ACHN (cell line): ENCODE data around the gene ELP5.

Experiments used
- DNase-seq: peaks from one replicate; pipeline ENCODE4 v3.0.0-alpha.2; 2015
- in situ Hi-C: cut with HindIII; loops from 2 replicates; pipeline ENCODE4 v1.10.0; 2017; ENCODE audit warnings: low sequenced_read_pairs, low pct_ligation_motif_present, low pct_unique_long_range_greater_than_20kb

ELP5 gene, protein sequence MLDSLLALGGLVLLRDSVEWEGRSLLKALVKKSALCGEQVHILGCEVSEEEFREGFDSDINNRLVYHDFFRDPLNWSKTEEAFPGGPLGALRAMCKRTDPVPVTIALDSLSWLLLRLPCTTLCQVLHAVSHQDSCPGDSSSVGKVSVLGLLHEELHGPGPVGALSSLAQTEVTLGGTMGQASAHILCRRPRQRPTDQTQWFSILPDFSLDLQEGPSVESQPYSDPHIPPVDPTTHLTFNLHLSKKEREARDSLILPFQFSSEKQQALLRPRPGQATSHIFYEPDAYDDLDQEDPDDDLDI

DNA sequence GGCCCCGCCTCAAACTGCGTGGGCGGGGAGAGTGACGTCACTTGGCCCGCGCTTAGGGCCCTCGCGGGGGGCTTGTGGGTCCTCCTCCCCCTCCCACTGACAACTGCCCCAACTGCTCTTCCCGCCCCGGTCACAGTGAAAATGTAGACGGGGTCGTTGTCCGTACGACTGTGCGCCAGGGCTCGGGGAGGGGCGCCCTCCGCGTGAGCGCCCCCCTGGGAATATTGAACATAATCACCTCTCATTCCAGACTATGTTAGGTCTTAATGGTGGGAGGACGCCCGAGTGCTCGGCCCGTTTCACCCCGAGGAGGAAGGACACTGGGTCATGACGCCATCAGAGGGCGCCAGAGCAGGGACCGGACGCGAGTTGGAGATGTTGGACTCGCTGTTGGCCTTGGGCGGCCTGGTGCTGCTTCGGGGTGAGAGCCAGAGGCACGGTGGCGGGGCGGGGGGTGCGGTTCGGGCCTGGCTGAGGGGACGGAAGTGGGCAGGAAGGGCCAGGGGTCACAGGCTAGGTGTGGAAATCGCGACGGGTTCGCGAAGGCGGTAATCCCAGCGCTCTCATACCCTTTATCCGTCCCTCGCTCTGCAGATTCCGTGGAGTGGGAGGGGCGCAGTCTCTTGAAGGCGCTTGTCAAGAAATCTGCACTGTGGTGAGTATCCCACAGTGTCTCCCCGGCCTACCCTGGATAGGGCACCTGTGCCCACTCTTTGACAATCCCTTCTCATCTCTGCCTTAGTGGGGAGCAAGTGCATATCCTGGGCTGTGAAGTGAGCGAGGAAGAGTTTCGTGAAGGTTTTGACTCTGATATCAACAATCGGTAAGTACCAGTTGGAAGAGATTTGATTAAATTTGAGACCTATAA lies at the start of gene ELP5:
TSS of gene ELP5 (plus strand) at position 40 of the 868 bp plus-strand sequence. CDS start at position 376, 336 bp downstream.
- in situ Hi-C loops: no loop called here
- peak; percentile 96 for DNase-seq

DNA sequence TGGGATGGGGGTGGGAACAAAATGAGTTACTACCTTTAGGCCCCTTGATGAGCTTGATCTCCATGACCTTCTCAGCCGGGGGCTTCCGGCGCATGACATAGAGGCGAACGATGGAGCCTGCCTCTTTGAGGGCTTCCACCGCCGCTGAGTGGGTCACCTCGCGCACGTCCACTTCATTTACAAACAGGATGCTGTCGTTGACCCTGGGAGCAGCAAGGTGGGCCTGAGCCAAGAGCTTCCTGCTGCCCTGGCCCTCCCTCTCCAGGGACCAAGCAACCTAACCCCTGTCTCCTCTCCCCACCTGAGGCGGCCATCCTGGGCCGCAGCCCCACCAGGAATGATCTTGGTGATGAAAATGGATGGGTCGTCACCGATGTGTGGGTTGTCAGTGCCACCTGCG lies 48.6 kb upstream of the ELP5 start:
- in situ Hi-C loops: no loop called here
- no peak for DNase-seq

GRCh38 chr17:7204336-7204735 lies 47.7 kb upstream of the ELP5 start:
- DNase-seq: no peak
- in situ Hi-C loops: no loop called here

GRCh38 chr17:7204828-7205461 lies 47.1 kb upstream of the ELP5 start:
- in situ Hi-C loops: no loop called here
- DNase-seq: peak; percentile 75

- DNase-seq: no peak
- in situ Hi-C loops: no loop called here
Measured at GRCh38 chr17:7205561-7205960, 46.5 kb upstream of the ELP5 start.

GRCh38 chr17:7207120-7208001 lies 44.7 kb upstream of the ELP5 start:
- in situ Hi-C loops: no loop called here
- no peak for DNase-seq

DNA sequence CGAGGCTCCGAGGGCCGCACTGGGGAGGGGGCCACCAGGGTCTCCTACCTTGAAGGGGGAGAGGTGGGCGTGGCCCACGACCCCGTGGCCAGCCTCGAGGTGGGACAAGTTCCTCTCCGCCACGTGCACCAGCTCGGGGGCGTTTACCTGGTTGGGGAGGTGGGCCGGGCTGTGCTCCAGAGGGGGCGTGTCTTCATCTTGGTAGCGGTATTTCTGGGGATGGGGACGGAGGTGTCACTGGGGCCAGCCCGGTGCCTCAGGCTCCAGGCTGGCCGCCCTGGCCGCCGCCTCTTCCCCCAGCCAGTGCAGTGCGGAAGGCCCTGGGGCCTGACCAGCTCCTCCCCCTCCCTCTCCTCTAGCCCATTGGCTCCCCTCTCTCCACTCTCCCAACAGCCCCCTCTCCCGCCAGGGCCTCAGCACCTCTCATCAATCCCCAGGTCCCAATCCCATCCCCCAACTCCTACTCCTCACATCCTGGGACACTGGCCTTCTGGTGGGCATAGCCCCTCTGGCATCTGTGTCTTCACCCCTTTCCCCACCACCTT lies 43.9 kb upstream of the ELP5 start:
- in situ Hi-C loops: no loop called here
- no peak for DNase-seq

DNA sequence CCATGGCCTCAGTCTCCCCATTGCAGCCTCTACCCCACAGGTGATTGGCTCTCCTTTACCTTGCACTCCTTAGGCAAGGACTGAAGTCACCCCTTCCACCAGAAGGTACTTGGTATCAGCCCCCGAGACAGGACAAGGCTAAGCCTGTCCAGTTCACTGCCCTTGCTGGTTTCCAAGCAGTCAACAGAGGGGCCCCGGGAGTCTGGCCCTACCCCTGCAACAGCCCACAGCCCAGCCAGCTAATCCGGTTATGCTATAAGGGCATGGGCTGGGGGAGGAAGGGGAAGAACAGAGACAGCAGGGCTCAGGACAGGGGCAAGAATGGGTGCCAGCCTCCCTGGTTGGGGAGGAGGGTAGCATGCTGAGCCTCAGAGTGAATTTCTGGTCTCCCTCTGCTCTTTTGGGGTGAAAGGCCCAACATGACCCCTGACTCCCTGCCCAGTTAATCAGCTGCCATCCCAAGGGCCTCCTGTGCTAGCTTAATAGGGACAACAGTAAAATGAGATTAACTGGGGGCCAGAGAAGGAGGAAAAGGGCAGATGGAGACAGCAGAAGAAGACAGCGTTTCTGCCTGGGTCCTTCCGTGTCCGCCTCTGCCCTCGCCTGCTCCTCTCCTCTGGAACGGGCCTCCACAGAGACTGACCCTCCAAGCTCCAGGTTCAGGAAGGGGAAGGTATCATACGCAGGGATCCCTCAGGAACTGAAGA lies 43.1 kb upstream of the ELP5 start:
- in situ Hi-C loops: no loop called here
- DNase-seq: no peak

DNA sequence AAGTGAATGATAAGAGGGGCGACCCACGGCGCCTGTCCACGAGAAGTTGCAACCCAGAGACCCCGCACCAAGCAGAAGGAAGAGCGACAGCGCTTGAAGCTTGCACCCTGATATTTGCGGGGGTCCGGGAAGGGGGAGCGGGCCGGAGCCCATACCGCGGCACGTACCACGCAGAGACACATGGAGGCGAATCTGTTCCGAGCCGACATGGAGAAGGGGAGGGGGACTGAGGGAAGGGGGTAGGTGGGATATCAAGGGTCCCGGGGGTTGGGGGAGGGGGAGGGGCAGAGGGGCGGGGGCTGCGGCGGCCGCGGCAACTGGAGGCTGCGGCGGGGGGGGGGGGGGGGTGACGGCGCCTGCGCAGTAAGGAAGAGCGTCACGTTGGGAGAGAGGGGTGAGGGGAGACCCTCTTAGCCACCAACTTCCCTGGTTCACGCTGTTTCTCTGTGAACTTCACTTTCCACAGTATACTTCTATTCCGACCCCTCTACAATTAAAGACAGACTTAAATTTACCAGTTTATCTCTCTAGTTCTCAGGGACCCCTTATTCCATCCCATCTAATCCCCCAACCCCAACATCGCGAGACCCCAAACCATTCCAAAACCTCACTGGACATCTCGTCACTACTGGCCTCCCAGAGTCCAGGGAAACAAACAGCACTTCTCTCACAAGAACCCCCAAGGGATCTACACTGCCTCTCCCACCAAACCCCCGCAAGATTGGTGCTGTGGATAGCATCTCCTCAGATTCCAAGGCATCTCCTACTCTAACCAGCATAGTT lies 40.3 kb upstream of the ELP5 start:
- in situ Hi-C loops: no loop called here
- no peak for DNase-seq

DNA sequence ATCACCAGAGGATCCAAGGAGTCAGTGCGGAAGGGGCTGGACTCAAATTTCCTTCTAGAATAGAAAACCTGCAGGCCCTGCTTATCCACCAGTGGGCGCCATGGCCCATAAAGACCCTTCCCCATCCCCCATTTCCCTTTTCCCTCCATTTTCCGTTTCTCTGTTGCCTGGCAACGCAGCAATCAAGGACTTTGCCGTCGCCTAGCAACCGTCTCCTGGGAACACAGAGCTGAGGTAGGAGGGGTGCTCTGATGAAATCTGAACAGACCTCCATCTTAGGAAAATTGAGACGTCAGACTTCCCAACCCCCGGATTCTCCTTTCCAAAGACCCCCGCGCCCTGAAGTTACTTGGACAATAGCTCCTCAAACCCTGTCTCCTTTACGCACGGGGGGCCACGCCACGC lies 38.1 kb upstream of the ELP5 start:
- in situ Hi-C loops: no loop called here
- DNase-seq: peak; percentile 73

- in situ Hi-C loops: no loop called here
- peak; percentile 99 for DNase-seq
Measured at GRCh38 chr17:7214300-7215135, 37.5 kb upstream of the ELP5 start.

- no peak for DNase-seq
- in situ Hi-C loops: no loop called here
Measured at GRCh38 chr17:7215136-7215638, 36.8 kb upstream of the ELP5 start.

DNA sequence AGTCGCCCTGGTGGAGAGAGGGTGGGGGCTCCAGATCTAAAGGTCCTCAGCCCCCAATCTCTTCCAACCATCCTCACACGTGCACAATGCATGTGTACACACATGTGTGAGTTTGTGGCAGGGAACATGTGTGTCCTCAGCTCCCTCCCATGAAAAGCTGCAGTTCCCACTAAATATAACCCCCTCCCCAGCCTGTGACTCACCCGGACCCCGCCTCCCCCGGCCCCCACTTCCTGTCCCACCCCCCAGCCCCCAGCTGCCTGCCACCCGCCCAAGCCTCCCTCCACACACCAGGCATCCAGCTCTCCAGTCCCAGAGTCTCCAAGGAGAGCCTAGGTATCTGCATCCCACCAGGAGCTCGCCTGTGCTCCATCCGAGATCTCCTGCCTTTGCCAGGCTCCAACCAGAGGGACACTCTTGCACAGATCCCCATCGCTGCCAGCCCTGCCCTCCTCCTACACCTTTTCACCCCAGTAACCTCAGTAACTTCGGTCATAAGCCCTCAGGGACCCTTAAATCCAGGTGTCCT lies 36.3 kb upstream of the ELP5 start:
- DNase-seq: no peak
- in situ Hi-C loops: no loop called here

DNA sequence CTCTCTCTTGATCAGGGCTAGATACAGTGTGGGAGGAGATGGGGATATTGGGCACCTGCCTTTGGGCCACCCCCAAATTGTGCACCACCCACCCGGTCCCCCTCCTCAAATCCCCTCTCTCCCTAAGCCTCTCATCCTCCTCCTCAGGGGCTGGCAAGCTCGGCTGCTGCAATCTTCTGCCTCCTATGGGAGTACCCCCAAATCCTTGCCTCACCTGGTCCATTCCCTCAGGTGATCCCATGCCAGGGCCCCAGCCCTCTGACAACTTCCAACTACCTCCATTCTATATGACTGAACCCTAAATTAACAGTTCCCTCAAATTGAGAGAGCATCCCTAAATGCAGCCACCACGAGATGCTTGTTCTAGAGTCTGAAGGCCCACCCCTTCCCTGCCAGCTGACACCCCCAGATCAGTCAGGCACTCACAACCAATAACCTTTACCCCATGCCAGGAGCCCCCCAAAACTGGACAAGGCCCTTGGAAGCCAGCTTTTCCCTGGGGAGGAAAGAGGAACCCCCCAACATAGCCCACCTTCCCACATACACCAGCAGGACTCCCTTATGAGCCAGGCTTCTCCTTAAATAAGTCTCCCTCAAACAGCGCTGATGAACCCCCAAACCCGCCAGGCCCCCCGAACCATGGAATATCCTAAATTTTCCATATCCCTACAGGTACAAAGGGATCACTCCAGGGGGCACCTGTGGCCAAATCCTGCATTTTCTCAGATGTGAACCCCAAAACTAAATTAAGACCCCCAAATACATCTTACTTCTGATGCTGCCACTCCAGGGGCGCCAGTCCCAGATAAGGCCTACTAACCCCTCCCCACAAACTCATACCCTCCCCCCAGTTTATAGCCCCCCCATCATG lies 35.5 kb upstream of the ELP5 start:
- in situ Hi-C loops: no loop called here
- no peak for DNase-seq
